ENCODE results near the gene GNAZ.

Gene GNAZ

DNA sequence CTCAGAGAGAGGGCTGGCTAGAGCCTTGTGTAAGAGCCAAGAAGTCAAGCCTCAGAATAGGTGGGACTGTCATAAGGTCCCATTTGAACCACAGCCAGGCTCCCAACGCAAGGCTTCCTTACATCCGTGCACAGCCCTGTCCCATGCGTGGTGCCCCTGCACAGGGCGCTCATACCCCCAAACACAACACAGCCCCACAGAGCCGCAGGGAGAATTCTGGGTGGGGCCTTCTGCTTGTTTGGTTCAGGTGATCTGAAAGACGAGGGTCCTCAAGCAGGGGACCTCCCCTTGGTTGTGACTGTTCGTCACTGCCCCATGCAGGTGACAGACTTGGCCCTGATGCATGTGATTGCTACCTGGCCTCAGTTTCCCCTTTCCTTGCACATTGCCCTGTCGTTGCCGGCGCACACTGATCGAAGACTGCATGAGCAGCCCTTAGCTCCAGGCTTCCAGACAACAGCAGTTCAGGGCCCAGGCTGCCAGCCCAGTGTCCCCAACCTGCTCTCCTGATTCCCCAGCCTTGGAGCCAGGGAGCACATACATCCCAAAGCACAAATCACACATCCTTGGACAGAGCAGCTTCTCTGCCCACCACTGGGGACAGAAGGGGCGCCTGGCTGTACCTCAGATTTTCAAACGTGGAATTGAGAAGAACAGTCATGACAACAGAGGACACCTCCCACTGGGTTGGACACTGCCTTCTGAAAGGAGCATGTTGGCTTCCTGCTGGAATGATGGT lies 22.1 kb downstream of the GNAZ start:
- no peak overlapping the region for H3K4me3 ChIP-seq (ENCODE audit: severe bottlenecking)
- no peaks in the 10 kb centered on the region for H3K4me1 ChIP-seq (ENCODE audit: insufficient read depth, poor library complexity, severe bottlenecking)
- H3K27me3 ChIP-seq (ENCODE audit: insufficient read depth, poor library complexity, severe bottlenecking) = no peaks in the 10 kb centered on the region
- DNase-seq (ENCODE audit: low spot score) = no peak
- no peak overlapping the region for H3K27ac ChIP-seq (ENCODE audit: poor library complexity, severe bottlenecking)
- TF ChIP-seq, protein P1, sequence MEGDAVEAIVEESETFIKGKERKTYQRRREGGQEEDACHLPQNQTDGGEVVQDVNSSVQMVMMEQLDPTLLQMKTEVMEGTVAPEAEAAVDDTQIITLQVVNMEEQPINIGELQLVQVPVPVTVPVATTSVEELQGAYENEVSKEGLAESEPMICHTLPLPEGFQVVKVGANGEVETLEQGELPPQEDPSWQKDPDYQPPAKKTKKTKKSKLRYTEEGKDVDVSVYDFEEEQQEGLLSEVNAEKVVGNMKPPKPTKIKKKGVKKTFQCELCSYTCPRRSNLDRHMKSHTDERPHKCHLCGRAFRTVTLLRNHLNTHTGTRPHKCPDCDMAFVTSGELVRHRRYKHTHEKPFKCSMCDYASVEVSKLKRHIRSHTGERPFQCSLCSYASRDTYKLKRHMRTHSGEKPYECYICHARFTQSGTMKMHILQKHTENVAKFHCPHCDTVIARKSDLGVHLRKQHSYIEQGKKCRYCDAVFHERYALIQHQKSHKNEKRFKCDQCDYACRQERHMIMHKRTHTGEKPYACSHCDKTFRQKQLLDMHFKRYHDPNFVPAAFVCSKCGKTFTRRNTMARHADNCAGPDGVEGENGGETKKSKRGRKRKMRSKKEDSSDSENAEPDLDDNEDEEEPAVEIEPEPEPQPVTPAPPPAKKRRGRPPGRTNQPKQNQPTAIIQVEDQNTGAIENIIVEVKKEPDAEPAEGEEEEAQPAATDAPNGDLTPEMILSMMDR (IDR thresholded peaks at IDR 0.05; ENCODE audit: poor library complexity, severe bottlenecking) = no peak
- peaks cover 8% of the 10 kb centered on the region for H3K9me3 ChIP-seq (ENCODE audit: severe bottlenecking)
- H3K36me3 ChIP-seq (ENCODE audit: low read depth) = no peaks in the 10 kb centered on the region
- no peak for ATAC-seq (ENCODE audit: low read depth)

- ATAC-seq (ENCODE audit: low read depth) (no peak), DNase-seq (ENCODE audit: low spot score) (no peak)
- Histone ChIP-seq H3K9me3 (ENCODE audit: severe bottlenecking) (peaks cover 8% of the 10 kb centered on the region), H3K4me3 (ENCODE audit: severe bottlenecking) (no peak overlapping the region), H3K27ac (ENCODE audit: poor library complexity, severe bottlenecking) (no peak overlapping the region), H3K4me1 (ENCODE audit: insufficient read depth, poor library complexity, severe bottlenecking) (no peaks in the 10 kb centered on the region), H3K36me3 (ENCODE audit: low read depth) (no peaks in the 10 kb centered on the region), H3K27me3 (ENCODE audit: insufficient read depth, poor library complexity, severe bottlenecking) (no peaks in the 10 kb centered on the region)
- TF ChIP-seq, protein P1 (IDR thresholded peaks at IDR 0.05; ENCODE audit: poor library complexity, severe bottlenecking) = no peak
These were observed 22.9 kb downstream of the GNAZ start for GRCh38 chr22:23093051-23093788.

DNA sequence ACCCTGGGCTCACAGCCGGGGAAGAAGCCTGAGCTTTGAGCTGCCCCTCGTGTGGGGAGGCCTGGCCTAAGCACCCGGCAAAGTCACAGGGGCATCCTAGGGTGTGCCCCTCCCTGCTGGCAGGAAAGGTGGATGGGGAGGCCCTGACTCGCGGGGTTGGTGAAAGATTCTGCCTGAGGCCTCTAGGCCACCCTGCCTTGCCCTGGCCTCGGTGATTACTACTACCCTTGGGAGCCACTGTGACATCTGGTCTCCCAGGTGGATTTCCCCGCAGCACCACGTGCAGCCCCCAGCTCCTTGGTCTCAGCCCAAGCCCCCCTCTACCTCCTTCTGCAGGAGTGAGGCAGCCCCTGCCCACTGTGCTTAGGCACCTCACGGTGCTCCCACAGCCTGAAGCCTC lies 23.9 kb downstream of the GNAZ start:
- Histone ChIP-seq H3K4me3 (ENCODE audit: severe bottlenecking) (no peak overlapping the region), H3K36me3 (ENCODE audit: low read depth) (no peaks in the 10 kb centered on the region), H3K27me3 (ENCODE audit: insufficient read depth, poor library complexity, severe bottlenecking) (no peaks in the 10 kb centered on the region), H3K4me1 (ENCODE audit: insufficient read depth, poor library complexity, severe bottlenecking) (no peaks in the 10 kb centered on the region), H3K9me3 (ENCODE audit: severe bottlenecking) (peaks cover 8% of the 10 kb centered on the region), H3K27ac (ENCODE audit: poor library complexity, severe bottlenecking) (no peak overlapping the region)
- ATAC-seq (ENCODE audit: low read depth) (no peak), DNase-seq (ENCODE audit: low spot score) (no peak)
- TF ChIP-seq, protein P1 (IDR thresholded peaks at IDR 0.05; ENCODE audit: poor library complexity, severe bottlenecking) = no peak

- TF ChIP-seq, protein P1 (IDR thresholded peaks at IDR 0.05; ENCODE audit: poor library complexity, severe bottlenecking) = no peak
- Histone ChIP-seq H3K4me3 (ENCODE audit: severe bottlenecking) (no peak overlapping the region), H3K27ac (ENCODE audit: poor library complexity, severe bottlenecking) (no peak overlapping the region), H3K4me1 (ENCODE audit: insufficient read depth, poor library complexity, severe bottlenecking) (no peaks in the 10 kb centered on the region), H3K9me3 (ENCODE audit: severe bottlenecking) (peaks cover 8% of the 10 kb centered on the region), H3K36me3 (ENCODE audit: low read depth) (no peaks in the 10 kb centered on the region), H3K27me3 (ENCODE audit: insufficient read depth, poor library complexity, severe bottlenecking) (no peaks in the 10 kb centered on the region)
- no peak for ATAC-seq (ENCODE audit: low read depth)
- no peak for DNase-seq (ENCODE audit: low spot score)
These were observed 24.7 kb downstream of the GNAZ start for GRCh38 chr22:23094695-23095681.

All from RWPE2 (cell line).